H1 (cell line): ENCODE measurements around the gene PDLIM4. TPM values are rescaled to one million over a fixed set of nuclear protein-coding genes. Genes with fewer than 3 reads are reported as not detected.

Experiments
- CTCF ChIA-PET: fragments of 300-600 bp; sonication (Branson Sonifier 250); formaldehyde crosslinking; loops from one replicate; lab custom pipeline; 2021; ENCODE audit not compliant: partially characterized antibody; lab: Charles Lee
- POLR2A ChIA-PET: fragments of 300-600 bp; sonication (Branson Sonifier 250); formaldehyde crosslinking; loops from one replicate; lab custom pipeline; 2021; ENCODE audit warnings: inconsistent platforms; ENCODE audit not compliant: partially characterized antibody; lab: Charles Lee
- DNase-seq, 2 experiments: peaks; one replicate each; pipeline versions ENCODE4 v3.0.0 to v3.0.0-alpha.2; 2010 to 2022; ENCODE audit warnings: low spot score in 2 of 2, low read depth in 1 of 2, mixed read lengths in 1 of 2
- FAIRE-seq: peaks from 2 replicates; lab custom pipeline; 2011; peaks lifted over from hg19 to GRCh38; lab: Jason Lieb, UNC
- H2AFZ ChIP-seq: 2 replicates; pipeline ENCODE4 v1.8.1; 2012; ENCODE audit warnings: low read length, inconsistent platforms
- H2AK5ac ChIP-seq: 2 replicates; pipeline ENCODE4 v1.6.1; 2013; ENCODE audit warnings: low read depth, low read length
- H2BK120ac ChIP-seq: replicated peaks from 2 replicates; pipeline ENCODE3; 2013; ENCODE audit warnings: low read depth, low read length, inconsistent platforms
- H2BK12ac ChIP-seq: 2 replicates; pipeline ENCODE4 v1.6.1; 2013; ENCODE audit warnings: low read depth, low read length
- H2BK15ac ChIP-seq: 2 replicates; pipeline ENCODE4 v1.6.1; 2013; ENCODE audit warnings: low read length
- H2BK20ac ChIP-seq: 2 replicates; pipeline ENCODE4 v1.6.1; 2013; ENCODE audit warnings: low read length
- H2BK5ac ChIP-seq: 2 replicates; pipeline ENCODE4 v1.6.1; 2013; ENCODE audit warnings: low read depth, low read length
- H3K14ac ChIP-seq: 2 replicates; pipeline ENCODE4 v1.6.1; 2013; ENCODE audit warnings: inconsistent platforms; ENCODE audit not compliant: insufficient read length
- H3K18ac ChIP-seq: 2 replicates; pipeline ENCODE4 v1.6.1; 2013; ENCODE audit warnings: low read length; ENCODE audit errors: extremely low read depth
- H3K23ac ChIP-seq: 2 replicates; pipeline ENCODE4 v1.6.1; 2013; ENCODE audit warnings: inconsistent platforms; ENCODE audit not compliant: insufficient read length
- H3K23me2 ChIP-seq: 2 replicates; pipeline ENCODE4 v1.6.1; 2013; ENCODE audit warnings: low read depth, low read length
- H3K27ac ChIP-seq: 2 replicates; pipeline ENCODE4 v1.6.1; 2011; ENCODE audit warnings: low read depth, low read length, inconsistent platforms
- H3K27me3 ChIP-seq, 4 experiments: replicated peaks in 1 of 4; 1 replicate in 1 of 4; 2 replicates in 3 of 4; pipeline versions ENCODE4 v1.6.1 to v1.8.1; 2011 to 2013; ENCODE audit warnings: low read length in 3 of 4, mild to moderate bottlenecking in 3 of 4, inconsistent platforms in 2 of 4, mixed read lengths in 2 of 4, moderate library complexity in 1 of 4; ENCODE audit not compliant: control insufficient read depth in 3 of 4, insufficient read depth in 3 of 4; ENCODE audit errors: extremely low read depth in 1 of 4
- H3K36me3 ChIP-seq, 4 experiments: 2 replicates each; pipeline versions ENCODE4 v1.6.1 to v1.8.1; 2011 to 2013; ENCODE audit warnings: mild to moderate bottlenecking in 4 of 4, low read length in 3 of 4, moderate library complexity in 2 of 4, control low read depth in 1 of 4, inconsistent platforms in 1 of 4; ENCODE audit not compliant: insufficient read depth in 4 of 4, control insufficient read depth in 2 of 4
- H3K4ac ChIP-seq: replicated peaks from 2 replicates; pipeline ENCODE3; 2013; ENCODE audit warnings: low read length, low read depth, mixed read lengths, inconsistent platforms; ENCODE audit not compliant: insufficient read length
- H3K4me1 ChIP-seq, 4 experiments: replicated peaks in 1 of 4; 1 replicate in 1 of 4; 2 replicates in 3 of 4; pipeline versions ENCODE4 v1.6.1 to v1.8.1; 2011 to 2013; ENCODE audit warnings: low read length in 3 of 4, inconsistent platforms in 2 of 4, mixed read lengths in 1 of 4; ENCODE audit not compliant: insufficient read depth in 4 of 4, control insufficient read depth in 3 of 4
- H3K4me2 ChIP-seq, 2 experiments: 2 replicates each; pipeline versions ENCODE4 v1.6.1 to v1.8.1; 2011 to 2013; ENCODE audit warnings: low read depth in 2 of 2, low read length in 2 of 2, control low read depth in 1 of 2, inconsistent platforms in 1 of 2, mild to moderate bottlenecking in 1 of 2; ENCODE audit not compliant: insufficient read depth in 1 of 2
- H3K4me3 ChIP-seq, 4 experiments: fragments of 200-600, 300-600 bp in 1 of 4; sonication (generic), shearing (Covaris generic), sonication (Bioruptor Twin) in 1 of 4; 2 replicates each; pipeline versions ENCODE4 v1.5.1 to v1.8.1; 2011 to 2016; ENCODE audit warnings: low read length in 4 of 4, low read depth in 3 of 4, control low read depth in 2 of 4, inconsistent platforms in 2 of 4, mild to moderate bottlenecking in 2 of 4, mixed read lengths in 1 of 4, moderate library complexity in 1 of 4; ENCODE audit not compliant: insufficient read depth in 2 of 4; ENCODE audit errors: extremely low read depth in 1 of 4
- H3K56ac ChIP-seq: replicated peaks from 2 replicates; pipeline ENCODE3; 2013; ENCODE audit warnings: low read depth, mild to moderate bottlenecking, mixed read lengths, low read length, inconsistent platforms; ENCODE audit not compliant: insufficient read length
- H3K79me1 ChIP-seq: 2 replicates; pipeline ENCODE4 v1.6.1; 2013; ENCODE audit warnings: low read depth, low read length, control low read depth
- H3K79me2 ChIP-seq, 2 experiments: 2 replicates each; pipeline versions ENCODE4 v1.6.1 to v1.8.1; 2012 to 2013; ENCODE audit warnings: low read length in 2 of 2, mild to moderate bottlenecking in 2 of 2, inconsistent platforms in 1 of 2; ENCODE audit not compliant: insufficient read depth in 2 of 2, control insufficient read depth in 1 of 2
- H3K9ac ChIP-seq, 4 experiments: replicated peaks in 1 of 4; 1 replicate in 1 of 4; 2 replicates in 3 of 4; pipeline versions ENCODE4 v1.6.1 to v1.8.1; 2011 to 2013; ENCODE audit warnings: low read depth in 3 of 4, low read length in 3 of 4, control low read depth in 2 of 4, mild to moderate bottlenecking in 2 of 4, moderate library complexity in 2 of 4, inconsistent platforms in 1 of 4; ENCODE audit errors: extremely low read depth in 1 of 4
- H3K9me3 ChIP-seq, 2 experiments: 2 replicates each; pipeline versions ENCODE4 v1.6.1 to v1.8.1; 2012 to 2013; ENCODE audit warnings: mild to moderate bottlenecking in 2 of 2, moderate library complexity in 2 of 2, control low read depth in 1 of 2, inconsistent platforms in 1 of 2, low read depth in 1 of 2, low read length in 1 of 2, mixed read lengths in 1 of 2; ENCODE audit not compliant: insufficient read depth in 2 of 2
- H4K20me1 ChIP-seq, 2 experiments: replicated peaks in 1 of 2; 2 replicates each; pipeline versions ENCODE3 to v1.8.1; 2011 to 2013; ENCODE audit warnings: inconsistent platforms in 2 of 2, low read length in 2 of 2, mild to moderate bottlenecking in 1 of 2; ENCODE audit not compliant: insufficient read depth in 2 of 2, control insufficient read depth in 1 of 2
- H4K5ac ChIP-seq: 2 replicates; pipeline ENCODE4 v1.6.1; 2013; ENCODE audit warnings: low read length, low read depth, mixed read lengths, inconsistent platforms; ENCODE audit not compliant: insufficient read length
- H4K8ac ChIP-seq: 2 replicates; pipeline ENCODE4 v1.8.0; 2013; ENCODE audit warnings: mild to moderate bottlenecking, moderate library complexity, low read length, inconsistent platforms; ENCODE audit not compliant: insufficient read depth; ENCODE audit errors: extremely low read depth
- H4K91ac ChIP-seq: replicated peaks from 2 replicates; pipeline ENCODE3; 2013; ENCODE audit warnings: low read length, mixed read lengths, inconsistent platforms; ENCODE audit not compliant: insufficient read length
- ASH2L ChIP-seq: fragments of 200-600, 300-600 bp; sonication (generic); IDR thresholded peaks from one replicate; pipeline ENCODE4 v1.7.1; 2017; ENCODE audit warnings: low read length
- CBX5 ChIP-seq: fragments of 300-800, 300-1000 bp; sonication (generic); IDR thresholded peaks from 2 replicates; pipeline ENCODE4 v1.7.1; 2016; ENCODE audit warnings: antibody characterized with exemption, low read length, low read depth
- CHD1 ChIP-seq: IDR thresholded peaks from 2 replicates; pipeline ENCODE4 v1.6.1; 2012; ENCODE audit warnings: low read depth, low read length, improper control_type of control experiment
- CREB1 ChIP-seq: IDR thresholded peaks from 2 replicates; pipeline ENCODE4 v1.6.1; 2012; ENCODE audit warnings: inconsistent platforms
- GABPA ChIP-seq: IDR thresholded peaks from 2 replicates; pipeline ENCODE4 v1.6.1; 2011; ENCODE audit warnings: mild to moderate bottlenecking, low read length, moderate library complexity, borderline replicate concordance; ENCODE audit not compliant: insufficient read depth
- NANOG ChIP-seq: IDR thresholded peaks from 2 replicates; pipeline ENCODE4 v1.6.1; 2011; ENCODE audit warnings: low read length, low read depth, mild to moderate bottlenecking, inconsistent platforms; ENCODE audit not compliant: insufficient read depth, poor library complexity, severe bottlenecking
- SAP30 ChIP-seq: fragments of 300-600 bp; sonication (generic); IDR thresholded peaks from 2 replicates; pipeline ENCODE4 v1.7.1; 2012; ENCODE audit warnings: low read length, moderate library complexity, mild to moderate bottlenecking, inconsistent platforms; ENCODE audit not compliant: insufficient read depth, insufficient replicate concordance
- SIX5 ChIP-seq: IDR thresholded peaks from 2 replicates; pipeline ENCODE4 v1.6.1; 2011; ENCODE audit warnings: mild to moderate bottlenecking, low read depth, low read length
- SP4 ChIP-seq: IDR thresholded peaks from 2 replicates; pipeline ENCODE4 v1.6.1; 2012; ENCODE audit warnings: low read length, inconsistent platforms
- SRF ChIP-seq: IDR thresholded peaks from 2 replicates; pipeline ENCODE4 v1.6.1; 2011; ENCODE audit warnings: mild to moderate bottlenecking, low read depth, low read length, moderate library complexity
- WGBS, 2 experiments: shearing (Covaris generic) in 1 of 2; methylation state at CpG; one replicate each; pipeline versions ENCODE4 v1.1.6 to v1.1.7; 2013 to 2015; ENCODE audit warnings: low lambda C conversion rate in 2 of 2, mixed read lengths in 2 of 2, inconsistent platforms in 1 of 2, low coverage in 1 of 2, missing lambda C conversion rate in 1 of 2; ENCODE audit not compliant: insufficient replicate concordance in 2 of 2, insufficient coverage in 1 of 2, insufficient read length in 1 of 2; ENCODE audit errors: extremely low coverage in 1 of 2, missing lambda C conversion rate in 1 of 2; 5-methylcytosine and 5-hydroxymethylcytosine counted together
- polyA plus RNA-seq, 7 experiments: library from polyadenylated mRNA; depleted of rRNA in 3 of 7; stranded (reverse) in 5 of 7; unstranded in 2 of 7; fragments of >200 nt in 5 of 7; fragments of 200-250 nt in 2 of 7; gene quantifications; 1 replicate in 5 of 7; 2 replicates in 1 of 7; 4 replicates in 1 of 7; pipeline versions ENCODE4 v1.2.1 to v1.2.3, GENCODE V29; 2011 to 2013; ENCODE audit warnings: missing spikeins in 2 of 7, mixed read lengths in 2 of 7
- total RNA-seq: library from RNA; stranded (reverse); fragmentation: NEBNext Ultra II Directional; extraction: Animal tissue kit (Norgen Biotek cat#: 25700); gene quantifications from 2 replicates; pipeline ENCODE4 v1.2.1, GENCODE V29; 2021
- TF ChIP-seq, protein P1 (sequence below): IDR thresholded peaks from 2 replicates; pipeline ENCODE4 v1.6.1; 2012; ENCODE audit warnings: inconsistent platforms
- TF ChIP-seq, protein P2 (sequence below): IDR thresholded peaks from 2 replicates; pipeline ENCODE4 v1.6.1; 2012; ENCODE audit warnings: low read length, inconsistent platforms

The PDLIM4 gene
- total and polyA plus RNA-seq, 2 of the 8 experiments (the other 6 are each of a cell fraction or from before 2014, with no cell fraction given), result 10.7 to 29.1 TPM

DNA sequence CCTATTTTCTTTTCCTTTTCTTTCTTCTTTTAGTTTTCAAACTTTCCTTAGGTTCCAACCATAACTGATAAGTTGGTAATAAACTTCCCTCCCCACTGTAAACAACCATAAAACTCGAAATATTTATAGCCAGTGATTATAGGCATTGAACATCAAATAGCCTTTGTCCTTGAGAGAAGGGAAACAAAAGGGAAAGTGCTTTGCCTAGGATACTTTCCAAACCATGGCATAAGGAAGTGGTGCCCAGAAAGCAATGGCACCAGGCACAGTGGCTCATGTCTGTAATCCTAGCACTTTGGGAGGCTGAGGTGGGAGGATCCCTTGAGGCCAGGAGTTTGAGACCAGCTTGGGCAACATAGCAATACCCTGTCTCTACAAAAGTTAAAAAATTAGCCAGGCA, 11.9 kb upstream of the PDLIM4 start:
- POLR2A ChIA-PET, result no interaction called here
- TF ChIP-seq NANOG (no peak), CREB1 (no peak), ASH2L (no peak), SAP30 (no peak), SP4 (no peak), SIX5 (no peak), CBX5 (no peak), GABPA (no peak), CHD1 (no peak), SRF (no peak)
- TF ChIP-seq, protein P1, sequence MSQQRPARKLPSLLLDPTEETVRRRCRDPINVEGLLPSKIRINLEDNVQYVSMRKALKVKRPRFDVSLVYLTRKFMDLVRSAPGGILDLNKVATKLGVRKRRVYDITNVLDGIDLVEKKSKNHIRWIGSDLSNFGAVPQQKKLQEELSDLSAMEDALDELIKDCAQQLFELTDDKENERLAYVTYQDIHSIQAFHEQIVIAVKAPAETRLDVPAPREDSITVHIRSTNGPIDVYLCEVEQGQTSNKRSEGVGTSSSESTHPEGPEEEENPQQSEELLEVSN, result no peak
- TF ChIP-seq, protein P2, sequence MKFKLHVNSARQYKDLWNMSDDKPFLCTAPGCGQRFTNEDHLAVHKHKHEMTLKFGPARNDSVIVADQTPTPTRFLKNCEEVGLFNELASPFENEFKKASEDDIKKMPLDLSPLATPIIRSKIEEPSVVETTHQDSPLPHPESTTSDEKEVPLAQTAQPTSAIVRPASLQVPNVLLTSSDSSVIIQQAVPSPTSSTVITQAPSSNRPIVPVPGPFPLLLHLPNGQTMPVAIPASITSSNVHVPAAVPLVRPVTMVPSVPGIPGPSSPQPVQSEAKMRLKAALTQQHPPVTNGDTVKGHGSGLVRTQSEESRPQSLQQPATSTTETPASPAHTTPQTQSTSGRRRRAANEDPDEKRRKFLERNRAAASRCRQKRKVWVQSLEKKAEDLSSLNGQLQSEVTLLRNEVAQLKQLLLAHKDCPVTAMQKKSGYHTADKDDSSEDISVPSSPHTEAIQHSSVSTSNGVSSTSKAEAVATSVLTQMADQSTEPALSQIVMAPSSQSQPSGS, result no peak

More for the DNA sequence above, 11.9 kb upstream of the PDLIM4 start:
- H2BK15ac ChIP-seq, result no peak overlapping the region
- no peak overlapping the region for H3K4me3 ChIP-seq
- FAIRE-seq (no peak), DNase-seq (no peak)
- no peak overlapping the region for H2BK5ac ChIP-seq
- H3K79me1 ChIP-seq, result no peaks in the 10 kb centered on the region
- H3K27me3 ChIP-seq, result no peaks in the 10 kb centered on the region
- no peak overlapping the region for H3K14ac ChIP-seq
- no peak overlapping the region for H3K4ac ChIP-seq
- no peak overlapping the region for H4K91ac ChIP-seq
- peaks cover 0 to 1% (median 0%) of the 10 kb centered on the region in 4 experiments; a peak in 1 of 7 replicates for H3K4me1 ChIP-seq
- H3K23ac ChIP-seq, result no peak overlapping the region
- H3K36me3 ChIP-seq, result no peaks in the 10 kb centered on the region
- no peak overlapping the region for H2BK12ac ChIP-seq
- H3K9me3 ChIP-seq, result peaks cover 0 to 14% of the 10 kb centered on the region in 2 experiments; a peak in 1 of 4 replicates
- no peak overlapping the region for H2BK20ac ChIP-seq
- no peaks in the 10 kb centered on the region for H3K79me2 ChIP-seq
- no peak overlapping the region for H4K8ac ChIP-seq
- no peak overlapping the region for H3K9ac ChIP-seq
- no peak overlapping the region for H2BK120ac ChIP-seq
- H2AK5ac ChIP-seq, result no peak overlapping the region
- CTCF ChIA-PET, result interaction anchor here (9.3 kb wide), 1 partner anchor 6 kb away, joined by 96 read pairs; no protein-coding TSS in a partner anchor
- H3K4me2 ChIP-seq, result no peak overlapping the region
- no peak overlapping the region for H3K27ac ChIP-seq
- H2AFZ ChIP-seq, result no peak overlapping the region
- WGBS, 2 experiments, result 95% methylated on average over 1 of the region's 1 CpG; no CpG with 5 or more reads in 1 of the 2 experiments
- no peak overlapping the region for H3K18ac ChIP-seq
- no peak overlapping the region for H3K56ac ChIP-seq
- no peak overlapping the region for H4K5ac ChIP-seq
- no peaks in the 10 kb centered on the region for H3K23me2 ChIP-seq
- H4K20me1 ChIP-seq, result no peaks in the 10 kb centered on the region
